HG03432 (cell line): ENCODE measurements around the gene MYH9.
"Not testable (repeated sequence)": the region's sequence is repeated elsewhere in the genome, so short reads cannot be mapped to it uniquely, and the experiment has no call there.

Experiments
- ATAC-seq: cut with Tn5 transposase; IDR thresholded peaks from one replicate; pipeline ENCODE4 v1.9.1; 2021; ENCODE audit warnings: mild to moderate bottlenecking, moderate library complexity; ENCODE audit not compliant: unreplicated experiment

Gene MYH9

DNA sequence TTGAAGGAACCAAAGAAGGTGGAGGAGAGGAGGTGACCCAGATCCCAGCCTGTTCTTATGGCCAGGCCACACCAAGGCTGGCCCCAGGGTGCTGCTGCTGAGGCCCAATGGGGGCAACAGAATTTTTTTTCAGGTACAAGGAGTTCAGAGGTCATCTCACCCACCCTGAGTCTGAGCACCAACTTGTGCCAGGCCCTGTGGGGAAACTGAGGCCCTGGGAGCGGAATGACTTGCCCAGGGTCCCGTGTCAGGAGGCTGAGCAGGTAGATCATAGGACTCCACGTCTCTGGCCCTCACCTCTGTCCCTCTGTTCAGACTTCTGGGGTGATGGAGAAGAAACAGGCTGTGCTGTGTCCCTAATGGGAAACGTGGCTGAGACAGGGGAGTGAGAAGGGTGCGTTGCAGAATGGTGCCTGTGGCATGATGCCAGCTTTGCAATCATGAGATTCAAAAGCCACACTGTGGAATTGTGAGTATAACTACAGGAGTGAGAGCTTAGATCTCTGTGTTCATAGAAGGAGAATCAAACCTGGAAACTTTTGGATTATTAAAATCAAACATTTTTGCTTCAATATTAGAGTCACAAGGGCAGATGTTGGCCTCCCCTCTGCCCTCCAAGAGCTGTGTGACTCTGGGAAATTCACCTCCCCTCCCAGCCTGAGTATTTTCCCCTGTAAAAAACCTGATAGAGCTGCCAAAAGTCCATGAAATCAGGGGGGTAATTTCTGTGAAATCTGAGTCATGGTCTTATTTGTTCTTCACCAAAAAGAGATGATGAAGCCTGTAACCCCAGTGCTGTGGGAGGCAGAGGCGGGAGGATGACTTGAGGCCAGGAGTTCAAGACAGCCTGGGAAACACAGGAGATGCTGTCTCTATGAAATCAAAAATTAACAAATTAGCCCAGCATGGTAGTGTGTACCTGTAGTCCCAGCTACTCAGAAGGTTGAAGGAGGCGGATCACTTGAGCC, 134.0 kb downstream of the MYH9 start:
- ATAC-seq: no peak

GRCh38 chr22:36252754-36253522, 134.8 kb downstream of the MYH9 start, which contains the start of gene APOL1:
APOL1 (plus strand) TSS chr22:36253133; CDS start chr22:36254956, 1,823 bp downstream.
- peak; percentile 69 for ATAC-seq

GRCh38 chr22:36251979-36252608, 135.7 kb downstream of the MYH9 start:
- not testable (repeated sequence) for ATAC-seq

GRCh38 chr22:36250292-36250960, 137.3 kb downstream of the MYH9 start:
- ATAC-seq: not testable (repeated sequence)

DNA sequence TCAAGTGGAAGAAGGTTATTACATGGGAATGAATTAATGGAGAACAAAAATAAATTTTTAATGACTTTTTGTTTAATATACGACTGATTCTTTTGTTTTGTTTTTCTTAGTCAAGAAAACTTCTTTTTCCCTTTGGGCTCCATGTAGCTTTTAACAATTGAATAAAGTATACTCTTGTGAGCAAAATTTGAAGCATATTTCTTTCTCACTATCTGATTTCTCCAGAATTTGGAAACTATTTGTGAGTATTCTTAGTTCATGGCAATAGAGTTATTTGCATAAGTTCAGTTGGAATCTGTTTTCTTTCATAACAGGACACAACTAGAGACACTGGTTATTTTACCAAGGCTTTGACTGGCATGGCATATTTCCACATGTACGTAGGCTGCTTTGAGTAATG, 138.6 kb downstream of the MYH9 start:
- no peak for ATAC-seq

DNA sequence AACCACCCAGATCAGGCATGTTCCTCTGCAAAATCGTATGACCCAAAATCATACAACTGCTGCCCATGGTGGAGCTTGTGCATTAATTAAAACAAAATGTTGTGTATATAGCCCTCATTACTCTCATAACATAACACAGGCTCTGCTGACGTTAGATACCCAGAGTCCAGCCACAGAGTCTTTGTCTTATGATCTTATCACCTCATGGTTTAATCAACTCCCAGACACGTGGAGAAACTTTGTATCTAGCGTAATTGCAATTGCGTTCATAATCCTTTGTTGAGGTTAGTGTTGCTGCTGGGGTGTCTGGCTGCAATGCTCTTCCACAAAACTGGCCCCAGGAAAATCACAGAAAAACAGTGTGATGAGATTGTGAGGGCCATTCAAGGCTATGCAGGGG, 139.8 kb downstream of the MYH9 start:
- no peak for ATAC-seq

DNA sequence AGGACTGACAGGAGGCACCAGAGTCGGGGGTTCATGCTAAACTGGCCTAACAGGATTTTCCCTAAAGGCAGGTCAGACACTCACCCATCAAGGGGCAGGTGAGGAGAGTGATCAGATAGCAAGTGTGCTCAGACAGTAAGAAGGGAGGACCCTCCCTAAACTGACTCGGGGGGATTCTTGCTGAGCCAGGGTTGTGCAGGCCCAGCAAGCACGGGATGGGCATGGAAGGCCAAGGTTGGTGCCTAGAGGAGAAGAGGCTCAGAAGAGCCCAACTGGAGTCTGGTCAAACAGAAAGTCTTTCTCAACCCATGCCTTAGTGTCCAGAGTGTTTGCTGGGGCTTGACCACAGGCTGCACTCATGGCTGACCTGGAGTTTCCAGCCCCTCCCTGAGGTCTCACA, 141.0 kb downstream of the MYH9 start:
- no peak for ATAC-seq

DNA sequence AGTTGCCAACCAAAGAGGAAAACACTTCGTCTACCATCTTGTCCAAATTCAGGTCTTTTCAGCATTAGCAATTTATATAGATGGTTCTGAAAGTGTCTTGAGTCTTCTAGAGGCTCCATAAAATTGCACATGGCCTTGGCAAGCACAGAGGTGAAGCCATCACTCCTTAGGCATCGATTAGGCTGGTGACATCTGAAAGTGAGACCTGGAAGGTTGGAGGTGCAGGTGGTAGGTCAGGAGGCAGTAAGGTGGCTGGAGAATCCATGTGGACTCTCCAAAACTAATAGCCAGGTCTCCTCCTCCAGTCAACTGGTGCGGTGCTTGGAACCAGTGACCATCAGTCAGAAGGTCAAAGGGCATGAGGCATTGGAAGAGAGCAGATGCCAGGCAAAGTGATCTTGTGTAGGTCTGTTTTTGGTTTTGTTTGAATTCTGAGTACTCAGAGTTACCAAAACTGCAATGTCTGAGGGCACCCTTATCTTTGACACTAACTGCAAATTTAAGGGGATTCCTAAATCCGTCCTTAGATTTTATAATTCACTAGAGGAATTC, 141.9 kb downstream of the MYH9 start:
- no peak for ATAC-seq

DNA sequence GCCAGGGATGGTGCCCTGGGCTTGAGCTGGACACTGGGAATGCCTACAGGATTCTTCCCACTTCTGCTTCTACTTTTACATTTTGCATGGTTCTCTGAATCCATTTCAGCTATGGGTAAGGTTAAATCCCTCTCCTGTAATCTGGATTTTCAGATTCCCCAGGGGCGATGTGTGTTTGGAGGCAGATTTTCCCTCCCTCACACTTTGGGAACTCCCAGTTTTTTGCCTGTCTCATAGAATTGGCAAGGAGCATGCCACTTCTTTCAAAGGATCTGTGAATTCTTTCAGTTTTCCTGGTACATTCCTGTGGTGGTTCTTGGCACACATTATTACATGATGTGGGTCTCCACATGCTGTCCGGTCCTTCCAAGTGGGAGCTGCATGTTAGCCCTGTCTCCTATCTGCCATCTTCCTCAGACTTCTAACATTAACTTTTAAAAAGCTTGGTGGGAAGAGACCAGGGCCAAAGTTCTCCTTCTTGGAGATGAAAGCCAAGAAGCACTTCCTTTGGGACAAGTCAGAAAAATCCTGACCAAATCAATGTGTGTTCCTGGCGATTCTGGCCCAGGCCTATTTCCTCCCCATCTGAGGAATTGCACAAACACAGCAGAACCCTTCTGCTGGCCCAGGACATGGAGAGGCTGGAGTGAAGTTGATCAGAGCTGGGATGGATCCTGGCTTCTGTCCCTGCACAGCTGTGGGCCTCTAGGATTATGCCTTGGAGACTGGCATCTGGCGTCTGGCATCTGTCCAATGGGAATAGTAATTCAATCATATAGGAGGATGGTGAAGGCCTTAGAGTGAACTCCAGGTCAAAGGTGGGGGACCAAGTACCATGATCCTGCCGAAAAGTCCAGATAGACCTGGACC, 143.0 kb downstream of the MYH9 start:
- no peak for ATAC-seq

DNA sequence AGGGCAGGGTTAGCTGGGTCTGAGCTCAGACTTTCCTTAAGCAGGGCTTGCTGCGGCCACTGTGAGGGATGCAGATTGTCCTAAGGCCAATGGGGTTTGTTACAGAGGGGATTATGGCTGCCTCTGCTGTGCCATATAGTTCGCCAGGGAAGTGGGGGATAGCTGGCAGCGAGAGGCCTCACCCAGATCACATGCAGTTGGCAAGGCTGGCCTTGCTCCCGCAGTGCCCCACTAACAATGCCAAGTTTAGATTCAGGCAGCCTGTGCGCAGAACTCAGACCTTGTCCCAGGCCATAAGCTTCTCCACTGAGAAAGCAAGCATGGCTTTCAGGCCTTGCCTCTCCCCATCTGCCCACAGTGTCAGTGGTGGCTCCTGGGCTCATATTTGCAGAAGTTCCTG, 143.8 kb downstream of the MYH9 start:
- ATAC-seq: no peak

DNA sequence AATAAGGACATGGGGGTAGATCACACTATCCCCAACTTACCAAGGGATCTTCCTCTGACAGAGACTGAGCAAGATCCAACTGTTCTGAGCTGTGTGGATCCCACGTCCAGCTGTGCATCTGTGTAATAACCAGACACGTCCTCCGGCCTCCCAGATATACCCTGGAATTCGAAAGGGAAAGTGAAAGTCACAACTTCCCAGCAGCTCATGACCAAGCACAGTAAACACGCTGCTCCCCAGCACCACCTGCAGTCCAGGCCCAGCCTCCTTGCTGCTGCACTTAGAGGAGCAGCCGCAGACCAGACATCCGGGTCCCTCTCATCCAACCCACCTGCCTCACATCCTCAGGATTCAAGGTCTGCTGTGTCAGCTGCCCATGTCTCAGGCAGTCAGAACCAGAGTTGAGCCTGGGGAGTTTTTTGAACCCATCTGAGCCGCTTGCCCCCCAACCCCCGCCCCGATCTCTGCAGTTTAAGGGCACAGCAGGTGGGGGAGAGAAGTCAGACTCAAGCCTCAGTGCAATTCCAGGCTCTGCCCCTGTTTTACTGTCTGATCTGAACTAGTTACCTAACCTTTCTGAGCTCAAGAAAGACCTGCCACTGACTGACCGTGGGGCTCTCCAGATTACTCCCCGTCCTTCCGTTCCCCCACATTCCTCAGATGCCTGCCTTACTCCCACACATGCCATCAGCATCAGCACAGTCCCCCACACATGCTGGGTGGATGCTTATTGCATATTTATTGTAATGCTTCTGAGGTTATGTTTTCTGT, 148.2 kb downstream of the MYH9 start, which contains the start of gene APOL2:
TSS of gene APOL2 (minus strand) at position 127 of the 771 bp plus-strand sequence. CDS start 6,365 bp downstream, outside the sequence.
- peak; percentile 93 for ATAC-seq

- peak; percentile 18 for ATAC-seq
Observed at GRCh38 chr22:36239150-36239400, 148.7 kb downstream of the MYH9 start.

DNA sequence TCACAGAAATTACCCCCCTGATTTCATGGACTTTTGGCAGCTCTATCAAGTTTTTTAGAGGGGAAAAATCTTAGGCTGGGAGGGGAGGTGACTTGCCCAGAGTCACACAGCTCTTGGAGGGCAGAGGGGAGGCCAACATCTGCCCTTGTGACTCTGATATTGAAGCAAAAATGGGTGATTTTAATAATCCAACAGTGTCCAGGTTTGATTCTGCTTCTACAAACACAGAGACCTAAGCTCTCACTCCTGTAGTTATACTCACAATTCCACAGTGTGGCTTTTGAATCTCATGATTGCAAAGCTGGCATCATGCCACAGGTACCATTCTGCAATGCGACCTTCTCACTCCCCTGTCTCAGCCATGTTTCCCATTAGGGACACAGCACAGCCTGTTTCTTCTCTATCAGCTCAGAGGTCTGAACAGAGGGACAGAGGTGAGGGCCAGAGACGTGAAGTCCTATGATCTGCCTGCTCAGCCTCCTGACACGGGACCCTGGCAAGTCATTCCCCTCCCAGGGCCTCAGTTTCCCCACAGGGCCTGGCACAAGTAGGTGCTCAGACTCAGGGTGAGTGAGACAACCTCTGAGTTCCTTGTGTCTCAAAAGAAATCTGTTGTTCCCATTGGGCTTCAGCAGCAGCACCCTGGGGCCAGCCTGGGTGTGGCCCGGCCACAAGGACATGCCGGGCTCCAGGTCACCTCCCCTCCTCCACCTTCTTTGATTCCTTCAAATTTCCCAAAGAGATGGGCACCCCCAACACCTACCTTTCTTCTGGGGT, 149.2 kb downstream of the MYH9 start:
- ATAC-seq: peak; percentile 17

DNA sequence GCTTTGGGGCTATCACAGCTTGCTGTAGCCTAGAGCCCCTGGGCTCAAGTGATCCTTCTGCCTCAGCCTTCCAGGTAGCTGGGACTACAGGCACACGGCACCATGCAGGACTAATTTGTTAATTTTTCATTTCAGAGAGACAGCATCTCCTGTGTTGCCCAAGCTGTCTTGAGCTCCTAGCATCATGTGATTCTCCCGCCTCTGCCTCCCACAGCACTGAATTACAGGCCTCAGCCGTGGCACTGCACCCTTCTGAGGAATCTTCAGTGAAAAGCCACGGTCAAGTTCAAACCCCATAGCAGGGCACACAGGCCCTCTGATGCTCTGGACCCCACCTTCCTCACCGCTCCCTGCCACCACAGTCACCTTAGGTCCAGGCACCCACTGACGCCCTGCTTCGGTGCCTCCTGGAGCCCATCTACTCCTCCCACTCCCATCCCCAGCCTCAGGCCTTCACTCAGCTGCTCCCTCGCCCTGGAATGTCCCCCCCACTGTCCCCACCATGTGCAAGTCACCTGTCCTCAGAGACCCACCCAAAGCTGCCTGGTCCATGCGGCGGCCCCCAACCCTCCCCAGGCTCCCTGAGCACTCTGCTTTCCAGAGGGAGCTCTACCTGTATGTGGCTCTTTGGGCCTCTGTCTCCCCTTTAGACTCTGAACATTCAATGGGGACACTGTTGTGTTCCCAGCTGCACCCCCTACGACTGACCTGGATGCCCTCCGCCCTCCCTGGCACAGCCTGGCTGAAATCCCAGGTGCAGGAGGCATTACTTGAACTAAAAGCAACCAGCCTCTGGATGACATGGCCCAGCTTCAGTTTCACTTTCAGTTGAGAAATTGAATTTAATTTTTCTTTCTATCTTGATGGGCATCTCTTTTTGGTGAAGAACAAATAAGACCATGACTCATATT, 150.1 kb downstream of the MYH9 start:
- no peak for ATAC-seq

GRCh38 chr22:36236388-36237319, 151.1 kb downstream of the MYH9 start:
- no peak for ATAC-seq

DNA sequence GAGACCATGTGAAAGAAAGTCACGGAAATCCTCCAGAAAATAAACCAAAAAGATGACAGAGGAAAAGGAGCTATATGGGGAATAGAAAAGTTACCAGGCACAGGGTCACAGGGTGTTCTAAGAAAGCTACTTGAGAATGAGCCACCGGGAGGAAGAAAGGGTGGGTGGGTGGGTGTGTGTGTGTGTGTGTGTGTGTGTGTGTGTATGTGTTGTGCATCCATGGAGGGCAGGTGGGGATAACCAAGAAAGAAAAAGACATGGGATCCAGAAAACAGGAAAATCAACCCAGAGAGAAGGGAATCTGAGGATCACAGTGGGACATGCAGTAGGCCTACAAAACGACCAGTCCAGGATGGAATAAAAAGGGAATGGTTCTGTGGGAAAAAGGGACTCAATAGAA, 152.2 kb downstream of the MYH9 start:
- ATAC-seq: no peak
